ENCODE measurements around the gene MMD2.

GRCh38 chr7:4928445-4928844 lies 30.5 kb downstream of the MMD2 start:
- TF ChIP-seq YY1 (IDR thresholded peaks at IDR 0.05; ENCODE audit: low read depth) (no peak), EGR1 (IDR thresholded peaks at IDR 0.05) (no peak), EP300 (IDR thresholded peaks at IDR 0.05; ENCODE audit: borderline replicate concordance) (no peak), MAX (IDR thresholded peaks at IDR 0.05) (no peak), RAD21 (IDR thresholded peaks at IDR 0.05; ENCODE audit: low read depth) (no peak), CEBPB (IDR thresholded peaks at IDR 0.05) (no peak), REST (IDR thresholded peaks at IDR 0.05; ENCODE audit: low read depth) (no peak), USF1 (IDR thresholded peaks at IDR 0.05) (no peak), ZBTB7A (IDR thresholded peaks at IDR 0.05; ENCODE audit: low read depth) (no peak), TAF1 (IDR thresholded peaks at IDR 0.05; ENCODE audit: low read depth) (no peak)
